Brain microvascular endothelial cell (primary cell): ENCODE data around the gene PRR20D.
"Not testable (repeated sequence)": the region's sequence is repeated elsewhere in the genome, so short reads cannot be mapped to it uniquely, and the experiment has no call there.

ENCODE experiments used
- DNase-seq: peaks from one replicate; pipeline ENCODE4 v3.0.0-alpha.2; 2020
- H3K27ac ChIP-seq: fragments of 250-450 bp; sonication (Bioruptor Pico); 2 replicates; pipeline ENCODE4 v1.5.1; 2020; ENCODE audit warnings: mild to moderate bottlenecking, moderate library complexity
- H3K27me3 ChIP-seq: fragments of 250-450 bp; sonication (Bioruptor Pico); replicated peaks from 2 replicates; pipeline ENCODE4 v1.5.1; 2020; ENCODE audit warnings: mild to moderate bottlenecking
- H3K36me3 ChIP-seq: fragments of 250-450 bp; sonication (Bioruptor Pico); replicated peaks from 2 replicates; pipeline ENCODE4 v1.5.1; 2020; ENCODE audit warnings: mild to moderate bottlenecking
- H3K4me3 ChIP-seq: 2 replicates; pipeline ENCODE4 v1.5.1; 2011; ENCODE audit warnings: low read depth, mild to moderate bottlenecking, control low read depth, low read length, moderate library complexity
- in situ Hi-C: cut with HindIII; loops from 2 replicates; pipeline ENCODE4 v1.10.0; 2017; ENCODE audit warnings: low sequenced_read_pairs, low pct_ligation_motif_present
- TF ChIP-seq, protein P1 (sequence below): IDR thresholded peaks from 2 replicates; pipeline ENCODE4 v1.5.1; 2011; ENCODE audit warnings: low read depth, mild to moderate bottlenecking, moderate library complexity, low read length, control low read depth, inconsistent platforms; ENCODE audit errors: missing control alignments

The PRR20D gene

DNA sequence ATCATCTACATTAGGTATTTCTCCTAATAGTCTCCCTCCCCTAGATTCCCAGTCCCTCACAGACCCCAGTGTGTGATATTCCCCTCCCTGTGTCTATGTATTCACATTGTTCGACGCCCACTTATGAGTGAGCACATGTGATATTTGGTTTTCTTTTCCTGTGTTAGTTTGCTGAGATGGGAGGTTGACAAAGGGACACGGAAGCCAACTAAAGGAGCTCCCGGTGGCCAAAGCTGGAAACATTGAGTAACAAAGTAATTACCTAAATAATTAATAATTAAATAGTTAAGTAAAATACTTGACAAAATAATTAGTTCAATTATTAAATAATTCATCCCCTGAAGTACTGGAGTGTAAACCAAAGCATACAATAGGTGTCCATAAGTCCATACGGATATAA lies 21.4 kb upstream of the PRR20D start:
- H3K4me3 ChIP-seq, result no peak overlapping the region
- H3K27me3 ChIP-seq, result no peaks in the 10 kb centered on the region
- no peaks in the 10 kb centered on the region for H3K36me3 ChIP-seq
- DNase-seq, result no peak
- TF ChIP-seq, protein P1, sequence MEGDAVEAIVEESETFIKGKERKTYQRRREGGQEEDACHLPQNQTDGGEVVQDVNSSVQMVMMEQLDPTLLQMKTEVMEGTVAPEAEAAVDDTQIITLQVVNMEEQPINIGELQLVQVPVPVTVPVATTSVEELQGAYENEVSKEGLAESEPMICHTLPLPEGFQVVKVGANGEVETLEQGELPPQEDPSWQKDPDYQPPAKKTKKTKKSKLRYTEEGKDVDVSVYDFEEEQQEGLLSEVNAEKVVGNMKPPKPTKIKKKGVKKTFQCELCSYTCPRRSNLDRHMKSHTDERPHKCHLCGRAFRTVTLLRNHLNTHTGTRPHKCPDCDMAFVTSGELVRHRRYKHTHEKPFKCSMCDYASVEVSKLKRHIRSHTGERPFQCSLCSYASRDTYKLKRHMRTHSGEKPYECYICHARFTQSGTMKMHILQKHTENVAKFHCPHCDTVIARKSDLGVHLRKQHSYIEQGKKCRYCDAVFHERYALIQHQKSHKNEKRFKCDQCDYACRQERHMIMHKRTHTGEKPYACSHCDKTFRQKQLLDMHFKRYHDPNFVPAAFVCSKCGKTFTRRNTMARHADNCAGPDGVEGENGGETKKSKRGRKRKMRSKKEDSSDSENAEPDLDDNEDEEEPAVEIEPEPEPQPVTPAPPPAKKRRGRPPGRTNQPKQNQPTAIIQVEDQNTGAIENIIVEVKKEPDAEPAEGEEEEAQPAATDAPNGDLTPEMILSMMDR, result no peak
- in situ Hi-C loops, result no loop called here
- no peak overlapping the region for H3K27ac ChIP-seq

DNA sequence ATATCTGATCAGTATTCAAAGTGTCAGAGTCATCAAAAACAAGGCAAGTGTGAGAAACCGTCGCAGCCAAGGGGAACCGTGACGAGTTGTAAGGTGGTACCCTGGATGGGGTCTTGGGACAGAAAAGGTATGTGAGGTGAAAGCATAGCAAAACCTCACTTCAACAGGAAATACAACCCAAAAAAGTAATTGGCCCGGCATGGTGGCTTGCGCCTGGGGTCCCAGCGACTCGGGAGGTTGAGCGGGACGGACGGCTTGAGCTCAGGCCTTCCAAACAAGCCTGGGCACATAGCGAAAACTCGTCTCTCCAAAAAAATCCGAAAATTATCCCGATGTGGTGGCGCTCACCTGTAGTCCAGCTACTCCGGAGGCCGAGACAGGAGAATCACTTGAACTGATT lies 20.7 kb upstream of the PRR20D start:
- H3K36me3 ChIP-seq, DNase-seq, H3K4me3 ChIP-seq, H3K27me3 ChIP-seq, in situ Hi-C loops, H3K27ac ChIP-seq: not testable (repeated sequence)

DNA sequence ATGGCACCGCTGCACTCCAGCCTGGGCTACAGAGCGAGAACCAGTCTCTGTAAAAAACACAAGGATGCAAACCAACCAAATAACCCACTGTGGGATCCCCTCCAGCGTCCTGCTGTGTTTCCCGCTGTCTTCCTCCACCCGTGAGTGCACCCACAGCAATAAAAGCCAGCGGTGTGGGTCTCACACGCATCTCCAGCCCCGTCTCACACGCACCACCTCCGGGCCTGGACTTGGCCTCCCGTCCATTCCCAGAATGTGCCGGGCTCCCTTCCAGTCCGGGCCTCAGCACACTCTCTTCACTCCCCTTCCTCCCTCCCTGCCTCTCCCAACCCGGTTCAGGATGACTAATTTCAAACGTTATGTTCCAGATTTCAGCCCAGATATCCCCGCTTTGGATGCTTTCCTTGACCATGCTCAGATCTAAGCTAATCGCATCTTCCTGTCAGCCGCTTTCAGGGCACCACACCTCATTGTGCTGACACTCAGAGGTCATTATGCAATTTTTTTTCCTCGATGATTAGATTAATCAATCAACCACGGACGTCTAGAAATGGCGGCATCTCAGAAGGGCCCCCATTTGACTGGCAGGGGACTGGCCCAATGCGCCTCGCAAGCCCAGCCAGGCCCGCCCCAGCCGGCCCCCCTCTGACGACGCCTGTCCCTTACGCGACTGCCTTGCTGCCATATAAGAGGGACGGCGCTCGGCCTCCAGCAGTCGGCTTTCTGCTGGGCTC lies 20.0 kb upstream of the PRR20D start, which contains the start of gene PRR20A:
TSS of gene PRR20A (plus strand) at position 684 of the 734 bp plus-strand sequence. CDS start 387 bp downstream, outside the sequence.
- DNase-seq, H3K4me3 ChIP-seq, H3K27ac ChIP-seq, H3K27me3 ChIP-seq, H3K36me3 ChIP-seq, in situ Hi-C loops: not testable (repeated sequence)

DNA sequence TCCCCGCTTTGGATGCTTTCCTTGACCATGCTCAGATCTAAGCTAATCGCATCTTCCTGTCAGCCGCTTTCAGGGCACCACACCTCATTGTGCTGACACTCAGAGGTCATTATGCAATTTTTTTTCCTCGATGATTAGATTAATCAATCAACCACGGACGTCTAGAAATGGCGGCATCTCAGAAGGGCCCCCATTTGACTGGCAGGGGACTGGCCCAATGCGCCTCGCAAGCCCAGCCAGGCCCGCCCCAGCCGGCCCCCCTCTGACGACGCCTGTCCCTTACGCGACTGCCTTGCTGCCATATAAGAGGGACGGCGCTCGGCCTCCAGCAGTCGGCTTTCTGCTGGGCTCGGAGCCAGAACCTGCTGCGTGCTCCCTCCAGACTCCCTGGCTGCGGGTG lies 13.2 kb upstream of the PRR20D start, which contains the start of gene PRR20B:
TSS of gene PRR20B (plus strand) at position 301 of the 400 bp plus-strand sequence. CDS start 387 bp downstream, outside the sequence.
- H3K36me3 ChIP-seq, in situ Hi-C loops, H3K27me3 ChIP-seq, H3K4me3 ChIP-seq, DNase-seq, H3K27ac ChIP-seq: not testable (repeated sequence)

DNA sequence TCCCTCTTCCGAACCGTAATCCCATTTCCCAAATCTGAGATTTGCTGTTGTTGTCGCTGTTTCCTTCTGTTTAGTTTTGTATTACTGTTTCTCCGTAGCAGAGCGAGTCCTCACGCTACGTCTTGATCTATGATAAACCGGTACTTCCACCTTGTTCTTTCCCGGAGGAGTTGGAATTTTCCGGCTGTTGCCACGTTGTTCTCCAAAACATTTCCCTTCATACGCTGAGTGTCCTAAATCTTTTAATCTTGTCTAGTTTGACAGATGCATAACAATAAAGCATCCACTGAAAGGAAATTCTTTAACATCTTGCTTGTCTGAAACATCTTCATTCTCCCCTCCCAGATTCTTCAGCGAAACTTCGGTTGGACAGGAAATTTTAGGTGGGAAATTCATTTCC lies 12.3 kb upstream of the PRR20D start:
- H3K27me3 ChIP-seq, DNase-seq, H3K36me3 ChIP-seq, H3K27ac ChIP-seq, H3K4me3 ChIP-seq, in situ Hi-C loops: not testable (repeated sequence)

DNA sequence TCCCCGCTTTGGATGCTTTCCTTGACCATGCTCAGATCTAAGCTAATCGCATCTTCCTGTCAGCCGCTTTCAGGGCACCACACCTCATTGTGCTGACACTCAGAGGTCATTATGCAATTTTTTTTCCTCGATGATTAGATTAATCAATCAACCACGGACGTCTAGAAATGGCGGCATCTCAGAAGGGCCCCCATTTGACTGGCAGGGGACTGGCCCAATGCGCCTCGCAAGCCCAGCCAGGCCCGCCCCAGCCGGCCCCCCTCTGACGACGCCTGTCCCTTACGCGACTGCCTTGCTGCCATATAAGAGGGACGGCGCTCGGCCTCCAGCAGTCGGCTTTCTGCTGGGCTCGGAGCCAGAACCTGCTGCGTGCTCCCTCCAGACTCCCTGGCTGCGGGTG lies 6.7 kb upstream of the PRR20D start, which contains the start of gene PRR20C:
TSS of gene PRR20C (plus strand) at position 301 of the 400 bp plus-strand sequence. CDS start 387 bp downstream, outside the sequence.
- H3K4me3 ChIP-seq, in situ Hi-C loops, H3K27me3 ChIP-seq, DNase-seq, H3K36me3 ChIP-seq, H3K27ac ChIP-seq: not testable (repeated sequence)

DNA sequence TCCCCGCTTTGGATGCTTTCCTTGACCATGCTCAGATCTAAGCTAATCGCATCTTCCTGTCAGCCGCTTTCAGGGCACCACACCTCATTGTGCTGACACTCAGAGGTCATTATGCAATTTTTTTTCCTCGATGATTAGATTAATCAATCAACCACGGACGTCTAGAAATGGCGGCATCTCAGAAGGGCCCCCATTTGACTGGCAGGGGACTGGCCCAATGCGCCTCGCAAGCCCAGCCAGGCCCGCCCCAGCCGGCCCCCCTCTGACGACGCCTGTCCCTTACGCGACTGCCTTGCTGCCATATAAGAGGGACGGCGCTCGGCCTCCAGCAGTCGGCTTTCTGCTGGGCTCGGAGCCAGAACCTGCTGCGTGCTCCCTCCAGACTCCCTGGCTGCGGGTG lies 6.5 kb downstream of the PRR20D start, which contains the start of gene PRR20E:
TSS of gene PRR20E (plus strand) at position 301 of the 400 bp plus-strand sequence. CDS start 387 bp downstream, outside the sequence.
- DNase-seq, H3K36me3 ChIP-seq, H3K4me3 ChIP-seq, H3K27ac ChIP-seq, H3K27me3 ChIP-seq, in situ Hi-C loops: not testable (repeated sequence)

DNA sequence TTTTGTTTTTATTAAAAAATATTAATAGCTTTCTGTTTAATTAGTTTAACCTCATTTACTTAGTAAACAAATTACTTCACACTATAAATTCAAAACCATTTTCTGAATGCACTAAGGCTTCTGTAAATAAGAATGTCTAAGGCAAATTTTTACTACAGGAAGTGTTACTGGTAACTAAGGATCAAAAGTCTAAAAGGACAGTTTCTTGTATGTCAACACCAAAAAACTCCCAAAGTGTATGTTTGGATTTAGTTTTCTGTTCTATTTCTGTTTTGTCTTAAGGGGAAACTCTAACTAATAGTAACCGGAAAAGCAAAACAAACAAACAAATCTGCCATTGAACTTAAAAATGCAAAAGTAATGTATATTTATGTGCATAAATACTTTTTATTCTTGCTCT lies 31.2 kb downstream of the PRR20D start:
- H3K27ac ChIP-seq, result no peak overlapping the region
- in situ Hi-C loops, result no loop called here

More for the DNA sequence above, 31.2 kb downstream of the PRR20D start:
- Histone ChIP-seq H3K36me3 (no peaks in the 10 kb centered on the region), H3K4me3 (no peak overlapping the region), H3K27me3 (no peaks in the 10 kb centered on the region)
- DNase-seq, result no peak
- TF ChIP-seq, protein P1, result no peak
